ENCODE results near the gene ADAMTS13.
A peak's percentile ranks its signal among the peaks of the same experiment; 100 is the strongest.

- TF ChIP-seq, protein P1, sequence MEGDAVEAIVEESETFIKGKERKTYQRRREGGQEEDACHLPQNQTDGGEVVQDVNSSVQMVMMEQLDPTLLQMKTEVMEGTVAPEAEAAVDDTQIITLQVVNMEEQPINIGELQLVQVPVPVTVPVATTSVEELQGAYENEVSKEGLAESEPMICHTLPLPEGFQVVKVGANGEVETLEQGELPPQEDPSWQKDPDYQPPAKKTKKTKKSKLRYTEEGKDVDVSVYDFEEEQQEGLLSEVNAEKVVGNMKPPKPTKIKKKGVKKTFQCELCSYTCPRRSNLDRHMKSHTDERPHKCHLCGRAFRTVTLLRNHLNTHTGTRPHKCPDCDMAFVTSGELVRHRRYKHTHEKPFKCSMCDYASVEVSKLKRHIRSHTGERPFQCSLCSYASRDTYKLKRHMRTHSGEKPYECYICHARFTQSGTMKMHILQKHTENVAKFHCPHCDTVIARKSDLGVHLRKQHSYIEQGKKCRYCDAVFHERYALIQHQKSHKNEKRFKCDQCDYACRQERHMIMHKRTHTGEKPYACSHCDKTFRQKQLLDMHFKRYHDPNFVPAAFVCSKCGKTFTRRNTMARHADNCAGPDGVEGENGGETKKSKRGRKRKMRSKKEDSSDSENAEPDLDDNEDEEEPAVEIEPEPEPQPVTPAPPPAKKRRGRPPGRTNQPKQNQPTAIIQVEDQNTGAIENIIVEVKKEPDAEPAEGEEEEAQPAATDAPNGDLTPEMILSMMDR (IDR thresholded peaks at IDR 0.05): peak in 1 of 6 experiments; percentile 16
- TF ChIP-seq POLR2A (IDR thresholded peaks at IDR 0.05): no peak
These were observed 25.2 kb upstream of the ADAMTS13 start for GRCh38 chr9:133396952-133397351.

All from Peyer's patch (tissue), 4 donors.